Measurements from ENCODE around the gene PAQR6.

Gene PAQR6
- 3.1 to 4.9 (median 3.9) reads per million in 4 donors for total RNA-seq

DNA sequence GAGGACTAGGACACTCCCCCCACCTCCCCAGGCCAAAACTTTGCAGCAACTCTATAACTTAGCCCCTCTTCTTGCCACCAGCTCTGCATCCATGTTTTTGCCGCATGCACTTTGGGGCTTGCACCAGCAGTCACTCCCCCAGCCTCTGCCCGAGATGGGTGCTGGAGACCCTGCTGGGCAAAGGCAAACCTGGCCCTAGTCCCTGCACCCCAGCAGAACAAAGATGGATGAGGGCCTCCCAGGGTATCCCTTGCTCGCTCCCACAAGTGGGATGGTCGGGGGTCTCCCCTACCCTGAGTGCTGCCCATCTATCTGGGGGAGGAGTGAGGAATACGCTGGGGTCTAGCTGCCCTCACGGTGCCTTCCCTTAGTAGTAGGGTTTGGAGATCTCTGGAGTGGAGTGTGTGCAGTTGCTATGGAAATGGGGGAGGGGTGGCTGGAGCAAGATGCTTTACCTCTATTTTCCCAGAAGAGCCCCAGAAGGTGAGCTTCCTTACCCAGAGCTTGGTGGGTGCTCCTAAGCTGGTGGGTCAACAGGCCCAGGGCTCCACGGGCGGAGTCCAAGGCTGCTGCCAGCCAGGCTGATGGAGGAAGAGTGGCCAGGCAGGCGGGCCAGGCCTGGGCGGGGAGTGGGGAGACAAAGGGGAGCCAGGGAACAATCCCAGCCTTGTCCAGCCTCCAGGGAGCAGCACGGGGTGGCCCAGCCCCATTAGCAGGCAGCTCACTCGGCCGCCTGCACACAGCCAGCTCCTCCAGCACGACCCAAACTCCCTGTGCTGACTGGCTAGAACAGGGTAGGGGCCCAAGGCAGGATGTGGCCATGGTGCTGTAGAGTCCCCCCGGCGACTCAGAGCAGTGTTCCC lies at the start of gene PAQR6:
PAQR6 (minus strand) TSS at position 597 of the 863 bp plus-strand sequence. CDS start 1,325 bp downstream, outside the sequence.
- DNase-seq, result no peak

- DNase-seq, result peak in 4 of 5 donors; percentile 31 to 64 (median 52)
Measured at GRCh38 chr1:156295391-156295947, 47.6 kb upstream of the PAQR6 start, which contains the start of gene GLMP. Gene GLMP (minus strand): TSS chr1:156295679. CDS start chr1:156295645, 34 bp downstream.

GRCh38 chr1:156293895-156294294 lies 46.0 kb upstream of the PAQR6 start:
- no peak for DNase-seq

DNA sequence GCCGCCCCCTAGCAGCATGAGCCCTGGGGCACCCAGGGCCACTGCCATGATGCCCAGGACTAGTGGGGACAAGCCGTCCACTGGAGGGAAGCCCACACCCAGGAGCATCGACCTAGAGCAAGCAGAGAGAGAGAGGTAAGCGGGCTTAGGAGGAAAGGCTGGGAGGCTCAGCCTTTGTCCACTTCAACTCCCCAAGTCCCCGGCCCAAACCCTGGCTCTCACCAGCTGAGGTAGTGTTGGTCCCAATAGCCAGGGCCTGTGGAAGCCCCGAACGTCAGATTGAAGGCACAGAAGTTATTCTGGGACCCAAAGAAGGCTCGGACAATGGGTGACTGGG lies 45.2 kb upstream of the PAQR6 start:
- DNase-seq, result no peak

DNA sequence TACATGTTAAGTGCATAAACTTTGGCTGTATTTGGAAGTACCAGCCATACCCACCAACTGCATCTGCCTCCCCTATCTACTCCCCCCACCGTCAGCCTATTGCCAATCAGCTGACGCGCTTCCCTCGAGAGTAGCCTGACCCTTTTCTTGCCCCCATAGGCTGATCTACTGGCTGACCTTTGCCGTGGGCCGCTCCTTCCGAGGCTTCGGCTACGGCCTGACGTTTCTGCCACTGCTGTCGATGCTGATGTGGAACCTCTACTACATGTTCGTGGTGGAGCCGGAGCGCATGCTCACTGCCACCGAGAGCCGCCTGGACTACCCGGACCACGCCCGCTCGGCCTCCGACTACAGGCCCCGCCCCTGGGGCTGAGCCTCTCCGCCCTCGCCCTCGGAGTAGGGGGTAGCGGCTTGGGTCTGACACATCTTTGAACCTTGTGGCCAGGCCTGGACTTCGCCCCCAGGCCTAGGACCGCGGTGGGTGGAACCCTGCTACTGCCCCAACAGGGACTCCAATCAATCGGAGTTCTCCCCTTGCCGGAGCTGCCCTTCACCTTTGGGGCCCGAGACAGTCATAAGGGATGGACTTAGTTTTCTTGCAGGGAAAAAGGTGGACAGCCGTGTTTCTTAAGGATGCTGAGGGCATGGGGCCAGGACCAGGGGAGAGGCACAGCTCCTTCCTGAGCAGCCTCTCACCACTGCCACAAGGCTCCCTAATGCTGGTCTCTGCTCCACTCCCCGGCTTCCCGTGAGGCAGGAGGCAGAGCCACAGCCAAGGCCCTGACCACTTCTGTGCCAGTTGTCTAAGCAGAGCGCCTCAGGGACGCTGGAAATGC lies 43.6 kb upstream of the PAQR6 start:
- no peak for DNase-seq

- DNase-seq, result no peak
Measured at GRCh38 chr1:156289857-156290256, 42.0 kb upstream of the PAQR6 start.

DNA sequence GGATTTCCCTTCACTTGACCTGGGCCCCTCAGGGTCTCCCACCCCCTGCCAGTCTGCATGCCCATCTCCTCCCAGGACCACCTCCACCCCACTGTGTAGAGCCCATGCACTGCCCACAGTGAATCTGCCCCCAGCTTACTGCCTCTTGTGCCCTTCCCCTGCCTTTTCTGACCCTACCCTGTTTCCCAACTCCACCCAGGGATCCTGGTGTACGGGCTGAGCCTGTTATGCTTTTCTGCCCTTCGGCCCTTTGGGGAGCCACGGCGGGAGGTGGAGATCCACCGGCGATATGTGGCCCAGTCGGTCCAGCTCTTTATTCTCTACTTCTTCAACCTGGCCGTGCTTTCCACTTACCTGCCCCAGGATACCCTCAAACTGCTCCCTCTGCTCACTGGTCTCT lies 38.2 kb upstream of the PAQR6 start:
- DNase-seq, result no peak

GRCh38 chr1:156285437-156285836 lies 37.6 kb upstream of the PAQR6 start:
- DNase-seq, result no peak

- no peak for DNase-seq
Measured at GRCh38 chr1:156284757-156285156, 36.9 kb upstream of the PAQR6 start.

DNA sequence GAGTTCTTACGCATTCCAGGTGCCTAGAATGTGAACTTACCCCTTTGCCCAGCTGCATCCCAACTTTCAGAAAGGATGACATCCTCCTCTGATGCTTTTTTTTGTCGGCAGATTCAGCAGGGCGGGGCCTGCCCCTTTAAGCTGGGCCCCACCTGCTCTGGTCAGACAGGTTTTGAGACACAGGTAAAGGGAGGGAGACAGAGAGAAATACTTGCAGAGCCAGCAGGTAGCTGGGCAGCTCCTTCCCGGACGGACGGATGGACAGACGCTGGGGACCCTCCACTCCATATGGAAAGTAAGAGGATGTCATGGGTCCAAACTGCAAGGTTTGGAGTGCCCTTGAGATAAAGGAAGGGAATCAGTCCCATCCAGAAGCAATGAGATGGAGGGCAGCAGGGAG lies 36.3 kb upstream of the PAQR6 start, which contains the start of gene TMEM79:
TMEM79 (plus strand) TSS at position 214 of the 400 bp plus-strand sequence. CDS start 902 bp downstream, outside the sequence.
- DNase-seq, result no peak

DNA sequence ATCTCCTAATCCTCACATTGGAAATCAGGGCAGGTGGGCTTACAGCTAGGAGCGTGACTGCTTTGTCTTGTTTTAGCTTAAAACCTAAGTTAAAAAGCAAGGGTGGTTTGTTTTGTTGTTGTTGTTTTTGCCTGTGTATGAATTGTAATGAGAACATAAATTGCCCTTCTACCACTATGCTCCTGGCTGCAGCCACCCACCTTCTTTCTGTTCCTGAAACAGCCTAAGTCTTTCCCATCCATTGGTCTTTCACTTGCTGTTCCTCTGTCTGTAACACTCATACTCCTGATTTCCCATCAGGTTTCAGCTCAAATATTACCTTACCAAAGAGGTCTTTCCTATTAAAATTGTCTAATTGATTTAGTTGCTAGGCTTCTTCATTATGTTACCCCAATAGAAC lies 35.7 kb upstream of the PAQR6 start:
- DNase-seq, result no peak

GRCh38 chr1:156282479-156283222 lies 34.8 kb upstream of the PAQR6 start, which contains the start of gene SMG5:
Gene SMG5 (minus strand): TSS chr1:156282825. CDS start chr1:156282680, 145 bp downstream.
- DNase-seq, result peak; percentile 91 to 98 (median 95)

GRCh38 chr1:156281693-156282478 lies 34.0 kb upstream of the PAQR6 start:
- DNase-seq, result no peak

GRCh38 chr1:156281281-156281680 lies 33.4 kb upstream of the PAQR6 start:
- peak in 1 of 5 donors; percentile 46 for DNase-seq

GRCh38 chr1:156279837-156280236 lies 32.0 kb upstream of the PAQR6 start:
- DNase-seq, result no peak

- no peak for DNase-seq
Measured at GRCh38 chr1:156276966-156277381, 29.1 kb upstream of the PAQR6 start.

- no peak for DNase-seq
Measured at GRCh38 chr1:156276532-156276931, 28.7 kb upstream of the PAQR6 start.

GRCh38 chr1:156270314-156270713 lies 22.5 kb upstream of the PAQR6 start:
- DNase-seq, result no peak

DNA sequence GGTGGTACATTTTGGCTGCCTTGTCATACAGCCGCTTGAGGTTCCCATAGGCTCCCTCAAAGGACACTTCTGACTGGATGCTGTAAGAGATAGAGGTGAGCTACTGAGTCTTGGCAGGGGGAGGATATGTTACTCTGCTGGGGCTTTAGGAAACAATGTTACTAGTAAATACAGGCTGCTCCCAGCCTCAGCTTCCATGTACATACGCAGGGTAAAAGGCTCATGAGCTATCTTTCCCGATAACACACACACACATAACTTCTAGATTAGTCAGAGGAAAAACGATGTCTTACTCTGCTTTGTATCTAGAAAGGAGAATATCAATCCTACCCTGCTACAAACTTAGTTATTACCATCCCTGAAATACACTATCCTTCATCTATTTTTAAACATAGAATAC lies 20.5 kb upstream of the PAQR6 start:
- DNase-seq, result no peak

DNA sequence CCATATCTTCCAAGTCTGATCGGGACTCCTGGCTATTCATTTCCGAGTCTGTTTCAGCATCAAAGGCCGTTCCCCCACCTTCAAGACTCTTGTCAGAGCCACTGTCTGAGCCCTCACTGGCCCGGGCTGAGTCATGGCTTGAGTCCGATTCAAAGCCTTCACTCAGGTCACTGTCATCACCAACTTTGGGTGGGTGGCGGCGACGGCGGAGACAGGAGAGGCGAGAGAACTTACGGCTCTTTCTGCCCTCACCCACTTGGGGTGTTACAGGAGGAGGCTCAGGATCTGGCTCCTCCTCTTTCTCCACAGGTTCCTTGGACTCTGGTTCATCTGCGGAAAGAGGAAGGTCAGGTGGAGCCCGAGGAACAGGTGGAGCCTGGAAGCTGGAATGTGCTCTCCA lies 18.2 kb upstream of the PAQR6 start:
- no peak for DNase-seq

DNA sequence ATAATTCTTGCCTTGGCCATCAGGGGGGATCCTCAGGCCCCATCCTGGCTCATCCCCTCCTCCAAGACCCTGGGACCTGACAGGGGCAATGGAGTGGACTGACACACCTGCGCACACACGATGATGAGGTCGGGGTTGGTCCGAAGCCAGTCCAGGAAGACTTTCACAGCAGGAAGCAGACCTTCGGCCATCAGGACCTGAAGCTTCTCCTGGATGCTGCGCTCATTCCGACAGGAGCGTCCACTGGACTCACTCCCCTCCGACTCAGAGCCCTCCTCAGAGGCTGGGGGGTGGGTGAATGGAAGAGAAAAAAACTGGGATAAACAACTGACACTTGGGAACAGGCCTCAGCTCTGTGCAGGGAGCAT lies 15.4 kb upstream of the PAQR6 start:
- no peak for DNase-seq

Measured in T-helper 1 cell (primary cell).